Fibroblast of skin of abdomen (primary cell): ENCODE measurements around the gene MAD1L1.
A peak's percentile ranks its signal among the peaks of the same experiment; 100 is the strongest.
"Not testable (repeated sequence)": the region's sequence is repeated elsewhere in the genome, so short reads cannot be mapped to it uniquely, and the experiment has no call there.

Experiments used
- DNase-seq: peaks from one replicate; pipeline ENCODE4 v3.0.0-alpha.2; 2013

The MAD1L1 gene

DNA sequence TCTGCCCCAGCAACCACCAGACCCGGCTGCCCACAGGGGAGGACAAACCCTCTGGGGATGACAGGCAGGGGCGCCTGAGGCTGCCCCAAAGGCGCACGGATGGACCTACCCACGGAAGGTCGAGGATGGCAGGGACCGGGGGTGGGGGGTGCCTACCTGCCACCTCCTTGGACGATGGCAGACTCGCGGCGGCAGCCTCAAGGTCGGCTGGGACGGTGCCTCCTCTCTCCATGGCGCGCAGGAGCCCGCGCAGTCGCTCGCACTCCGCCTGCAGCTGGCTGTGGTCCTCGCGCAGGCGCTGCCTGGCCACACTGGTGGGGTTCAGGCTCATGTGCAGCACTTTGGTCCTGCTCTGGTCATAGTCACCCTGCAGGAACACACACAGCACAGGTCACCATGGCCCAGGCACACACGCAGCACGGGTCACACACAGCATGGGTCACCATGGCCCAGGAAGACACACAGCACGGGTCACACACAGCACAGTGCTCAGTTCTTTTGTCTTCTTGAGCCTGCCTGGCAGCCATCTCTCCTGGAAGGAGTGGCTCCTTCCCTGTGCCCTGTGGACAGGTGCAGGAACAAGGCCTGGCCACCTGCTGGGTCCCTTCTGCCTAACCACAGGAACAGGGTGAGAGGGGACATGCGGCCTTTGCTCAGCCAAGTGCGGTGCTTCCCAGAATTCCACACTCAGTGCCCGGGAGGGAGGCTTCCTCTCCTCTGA lies 296.1 kb downstream of the MAD1L1 start:
- no peak for DNase-seq

DNA sequence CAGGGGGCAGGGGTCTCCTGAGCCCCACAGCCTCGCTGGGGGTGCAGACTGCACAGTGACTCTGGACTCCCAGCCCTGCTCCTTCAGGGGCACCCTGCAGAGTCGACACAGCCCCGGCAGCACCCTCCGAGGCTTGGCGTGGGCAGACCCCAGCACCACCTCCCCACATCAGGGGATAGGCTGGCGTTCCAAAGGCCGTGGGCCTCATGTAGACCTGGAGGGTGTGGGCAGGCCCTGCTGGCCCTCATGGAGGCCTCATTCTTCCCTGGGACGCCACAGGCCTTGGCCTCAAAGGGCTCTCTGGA lies 296.8 kb downstream of the MAD1L1 start:
- no peak for DNase-seq

GRCh38 chr7:1935176-1936005 lies 297.4 kb downstream of the MAD1L1 start:
- no peak for DNase-seq

- DNase-seq = no peak
Observed at GRCh38 chr7:1934756-1935155, 298.0 kb downstream of the MAD1L1 start.

- no peak for DNase-seq
Observed at GRCh38 chr7:1934017-1934416, 298.7 kb downstream of the MAD1L1 start.

DNA sequence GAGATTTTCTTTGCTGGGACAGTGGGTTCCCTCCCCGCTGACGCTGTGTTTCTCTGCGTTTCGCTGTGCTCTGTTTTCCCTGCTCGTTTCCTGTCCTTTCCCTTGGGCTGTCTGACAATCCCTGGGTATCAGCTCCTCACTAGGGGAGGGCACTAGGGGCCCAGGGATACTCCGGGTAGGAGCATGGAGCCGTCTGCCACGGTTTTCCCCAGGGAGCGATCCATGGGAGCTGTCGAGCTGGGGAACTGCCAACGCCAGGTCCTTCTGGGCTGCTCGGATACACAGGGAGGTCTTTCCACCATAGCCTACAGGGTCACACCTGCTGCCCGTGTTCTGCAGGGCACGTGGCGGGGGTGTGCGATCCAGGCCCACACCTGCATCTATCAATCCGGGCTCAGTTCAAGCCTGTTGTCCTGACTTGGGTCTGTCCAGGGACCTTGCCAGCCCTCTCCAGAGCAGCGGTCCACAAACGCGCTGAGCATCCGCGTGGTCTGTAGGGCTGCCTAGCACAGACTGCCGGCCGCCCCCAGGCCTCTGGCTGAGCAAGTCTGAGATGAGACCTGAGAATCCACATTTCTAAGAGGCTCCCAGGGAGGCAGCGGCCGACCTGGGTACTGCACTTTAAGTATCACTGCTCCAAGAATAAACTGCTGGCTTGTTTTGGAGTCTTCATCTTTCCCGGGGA lies 299.5 kb downstream of the MAD1L1 start:
- no peak for DNase-seq

DNA sequence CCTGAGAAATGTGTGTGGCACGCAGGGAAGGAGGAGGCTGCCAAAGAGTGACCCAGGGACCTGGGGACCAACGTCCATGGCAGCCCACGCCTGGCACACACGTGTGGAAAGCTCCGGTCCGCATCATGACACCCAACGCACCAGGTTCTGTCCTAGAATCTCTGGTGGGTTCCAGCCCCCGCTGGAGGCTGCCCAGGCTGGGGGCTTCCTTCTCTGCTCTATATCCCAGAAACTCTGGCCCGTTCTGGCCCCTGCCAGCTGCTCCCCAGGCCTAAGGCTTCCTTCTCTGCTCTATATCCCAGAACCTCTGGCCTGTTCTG lies 300.8 kb downstream of the MAD1L1 start:
- no peak for DNase-seq

DNA sequence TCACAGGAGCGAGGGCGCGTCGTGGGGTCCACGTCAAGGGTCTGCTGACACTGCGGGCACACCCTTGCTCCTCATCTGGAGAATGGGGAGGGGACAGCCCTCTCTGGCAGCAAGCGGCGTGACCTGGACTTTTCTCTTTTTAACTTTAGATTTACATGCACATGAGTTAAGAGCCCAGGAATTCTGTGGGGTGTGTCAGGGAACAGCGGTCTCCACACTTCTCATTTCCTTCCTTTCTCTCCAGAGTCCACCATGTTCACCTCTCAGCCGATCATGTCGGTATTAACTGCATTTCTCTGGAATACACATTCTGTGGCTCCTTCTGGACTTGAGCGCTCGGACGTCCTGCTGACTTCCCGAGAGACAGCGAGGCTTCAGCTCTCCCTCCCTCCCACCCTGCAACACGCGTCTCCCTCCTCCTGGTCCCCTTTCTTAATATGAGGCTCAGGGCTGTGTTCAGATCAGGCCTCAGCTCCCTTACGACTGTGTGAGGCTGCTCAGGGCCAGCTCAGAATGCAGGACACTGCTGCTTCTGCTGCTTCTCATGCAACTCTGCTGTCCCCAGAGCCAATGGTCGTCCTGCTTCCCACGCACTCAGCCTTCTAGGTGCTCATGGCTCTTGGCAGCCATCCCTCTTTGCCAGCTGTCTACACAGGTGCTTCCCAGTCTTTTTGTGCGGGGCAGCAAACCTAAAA lies 301.3 kb downstream of the MAD1L1 start:
- peak; percentile 39 for DNase-seq

GRCh38 chr7:1930381-1931065 lies 302.2 kb downstream of the MAD1L1 start:
- DNase-seq = no peak

DNA sequence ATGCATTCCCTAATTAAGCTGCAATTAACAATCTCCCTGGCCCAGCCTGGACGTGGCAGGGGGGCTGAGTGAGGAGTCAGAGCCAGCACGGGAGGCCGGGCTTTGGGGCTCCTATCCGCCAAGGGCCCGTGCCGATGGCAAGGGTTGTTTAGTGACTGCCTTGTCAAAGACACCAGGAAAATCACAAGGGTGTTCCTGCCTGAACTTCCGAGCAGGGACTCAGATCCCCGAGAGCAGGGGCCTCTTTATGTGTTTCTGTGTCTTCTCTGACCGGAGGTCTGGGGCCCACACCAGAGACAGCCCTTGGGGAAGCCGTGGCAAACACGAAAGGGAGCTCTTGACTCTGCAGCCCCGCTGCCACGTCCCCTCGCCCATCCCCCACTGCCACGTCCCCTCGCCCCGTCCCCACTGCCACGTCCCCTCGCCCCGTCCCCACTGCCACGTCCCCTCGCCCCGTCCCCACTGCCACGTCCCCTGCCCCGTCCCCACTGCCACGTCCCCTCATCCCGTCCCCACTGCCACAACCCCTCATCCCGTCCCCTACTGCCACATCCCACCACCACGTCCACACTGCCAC lies 303.3 kb downstream of the MAD1L1 start:
- DNase-seq = not testable (repeated sequence)

GRCh38 chr7:1928645-1929348 lies 303.9 kb downstream of the MAD1L1 start:
- no peak for DNase-seq

GRCh38 chr7:1927937-1928644 lies 304.7 kb downstream of the MAD1L1 start:
- no peak for DNase-seq

GRCh38 chr7:1926908-1927306 lies 305.8 kb downstream of the MAD1L1 start:
- DNase-seq = no peak

DNA sequence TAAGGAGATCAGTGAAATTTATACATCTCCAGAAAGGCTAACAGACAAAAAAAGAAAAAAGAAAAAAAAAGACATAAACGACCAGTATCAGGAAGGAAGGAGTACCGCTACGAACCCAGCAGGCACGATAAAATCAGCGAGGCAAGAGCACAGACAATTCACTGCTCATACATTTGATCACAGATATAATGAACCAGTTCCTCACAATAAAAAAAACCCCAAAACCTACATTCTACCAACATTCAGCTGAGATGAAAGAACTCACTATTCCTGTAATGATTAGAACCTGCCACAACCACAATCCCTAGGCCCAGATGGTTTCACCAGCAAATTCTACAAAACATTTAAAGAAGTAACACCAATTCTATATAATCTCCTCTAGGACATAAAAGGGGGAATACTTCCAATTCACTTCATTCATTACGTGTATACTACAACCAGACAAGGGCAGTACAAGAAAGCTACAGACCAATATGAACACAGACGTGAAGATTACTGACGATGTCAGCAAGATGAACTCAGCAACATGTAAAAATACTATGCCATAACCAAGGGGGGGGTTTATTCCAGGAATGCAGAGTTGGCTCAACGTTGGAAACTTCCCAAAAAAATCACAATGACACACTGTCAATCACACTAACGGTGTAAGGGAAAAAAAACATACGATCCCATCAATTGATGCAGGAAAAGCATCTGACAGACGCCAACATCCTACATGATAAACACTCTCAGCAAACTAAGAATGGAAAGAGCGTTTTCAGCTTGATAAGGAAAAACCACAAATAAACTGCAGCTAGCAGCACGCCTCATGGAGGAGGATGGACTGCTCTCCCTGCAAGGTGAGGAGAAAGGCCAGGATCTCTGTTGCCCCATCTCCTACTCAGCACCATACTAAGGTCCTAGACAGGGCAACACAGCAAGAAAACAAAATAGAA lies 306.5 kb downstream of the MAD1L1 start:
- DNase-seq = no peak

- no peak for DNase-seq
Observed at GRCh38 chr7:1925349-1925748, 307.4 kb downstream of the MAD1L1 start.

GRCh38 chr7:1924258-1924817 lies 308.4 kb downstream of the MAD1L1 start:
- DNase-seq = peak; percentile 90

DNA sequence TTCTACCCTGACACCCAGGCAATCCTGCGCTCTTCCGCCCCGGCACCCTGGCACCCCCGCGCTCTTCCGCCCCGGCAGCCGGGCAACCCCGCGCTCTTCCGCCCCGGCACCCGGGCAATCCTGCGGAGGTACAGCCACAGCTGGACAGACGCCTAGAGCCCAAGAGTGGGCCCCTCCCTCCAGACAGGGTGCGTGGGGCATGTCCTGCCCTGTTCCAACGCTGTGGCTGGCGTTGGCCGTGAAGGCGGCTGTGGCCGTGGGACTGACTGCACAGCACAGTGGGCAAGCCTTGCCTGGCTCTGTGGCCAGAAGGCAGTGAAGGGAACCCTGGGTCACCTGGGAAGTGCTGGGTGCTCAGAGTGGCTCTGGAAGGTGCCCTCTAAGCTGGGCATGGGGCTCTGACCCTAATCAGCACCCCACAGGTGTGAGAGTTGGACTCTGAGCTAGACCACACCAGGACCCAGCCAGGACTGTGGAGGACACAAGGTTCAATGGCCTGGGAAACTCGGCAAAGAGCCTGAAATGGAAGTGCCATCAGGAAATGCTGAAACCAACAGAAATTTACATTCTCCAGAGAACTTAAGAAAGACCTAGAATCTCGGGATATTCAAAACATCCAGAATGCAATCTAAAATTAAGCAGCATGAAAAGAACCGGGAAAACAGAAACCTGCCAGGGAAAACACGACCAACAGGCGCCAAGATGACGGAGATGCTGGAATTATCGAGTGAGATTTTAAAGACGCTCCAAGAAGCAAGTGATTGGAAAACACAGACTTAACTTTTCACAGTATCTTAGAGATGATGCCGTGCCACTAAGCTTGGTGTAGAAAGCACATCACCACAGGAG lies 309.1 kb downstream of the MAD1L1 start:
- no peak for DNase-seq

DNA sequence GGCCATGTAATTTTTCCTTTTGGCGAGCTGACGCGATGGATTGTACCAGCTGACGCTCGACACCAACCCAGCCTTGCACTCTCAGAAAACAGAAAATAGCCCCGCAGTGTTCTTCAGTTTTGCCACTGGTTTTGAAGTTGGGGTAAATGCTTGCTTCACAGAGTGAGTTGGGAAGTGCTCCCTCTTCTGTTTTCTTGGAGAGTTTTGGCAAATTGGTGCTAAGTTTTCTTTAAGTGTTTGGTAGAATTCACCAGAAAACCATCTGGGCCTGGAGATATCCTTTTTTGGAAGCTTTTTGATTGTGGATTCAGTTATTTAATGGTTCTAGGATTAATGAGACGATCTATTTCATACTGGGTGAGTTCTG lies 309.9 kb downstream of the MAD1L1 start:
- peak; percentile 23 for DNase-seq
